ENCODE data around the gene NLRP13. TPM values are rescaled to one million over a fixed set of nuclear protein-coding genes. Genes with fewer than 3 reads are reported as not detected.
"Not testable (repeated sequence)": the region's sequence is repeated elsewhere in the genome, so short reads cannot be mapped to it uniquely, and the experiment has no call there.

NLRP13 gene, protein sequence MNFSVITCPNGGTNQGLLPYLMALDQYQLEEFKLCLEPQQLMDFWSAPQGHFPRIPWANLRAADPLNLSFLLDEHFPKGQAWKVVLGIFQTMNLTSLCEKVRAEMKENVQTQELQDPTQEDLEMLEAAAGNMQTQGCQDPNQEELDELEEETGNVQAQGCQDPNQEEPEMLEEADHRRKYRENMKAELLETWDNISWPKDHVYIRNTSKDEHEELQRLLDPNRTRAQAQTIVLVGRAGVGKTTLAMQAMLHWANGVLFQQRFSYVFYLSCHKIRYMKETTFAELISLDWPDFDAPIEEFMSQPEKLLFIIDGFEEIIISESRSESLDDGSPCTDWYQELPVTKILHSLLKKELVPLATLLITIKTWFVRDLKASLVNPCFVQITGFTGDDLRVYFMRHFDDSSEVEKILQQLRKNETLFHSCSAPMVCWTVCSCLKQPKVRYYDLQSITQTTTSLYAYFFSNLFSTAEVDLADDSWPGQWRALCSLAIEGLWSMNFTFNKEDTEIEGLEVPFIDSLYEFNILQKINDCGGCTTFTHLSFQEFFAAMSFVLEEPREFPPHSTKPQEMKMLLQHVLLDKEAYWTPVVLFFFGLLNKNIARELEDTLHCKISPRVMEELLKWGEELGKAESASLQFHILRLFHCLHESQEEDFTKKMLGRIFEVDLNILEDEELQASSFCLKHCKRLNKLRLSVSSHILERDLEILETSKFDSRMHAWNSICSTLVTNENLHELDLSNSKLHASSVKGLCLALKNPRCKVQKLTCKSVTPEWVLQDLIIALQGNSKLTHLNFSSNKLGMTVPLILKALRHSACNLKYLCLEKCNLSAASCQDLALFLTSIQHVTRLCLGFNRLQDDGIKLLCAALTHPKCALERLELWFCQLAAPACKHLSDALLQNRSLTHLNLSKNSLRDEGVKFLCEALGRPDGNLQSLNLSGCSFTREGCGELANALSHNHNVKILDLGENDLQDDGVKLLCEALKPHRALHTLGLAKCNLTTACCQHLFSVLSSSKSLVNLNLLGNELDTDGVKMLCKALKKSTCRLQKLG
- not detected in 2 replicates for total RNA-seq (2014; rRNA removed; shearing (Covaris generic))

DNA sequence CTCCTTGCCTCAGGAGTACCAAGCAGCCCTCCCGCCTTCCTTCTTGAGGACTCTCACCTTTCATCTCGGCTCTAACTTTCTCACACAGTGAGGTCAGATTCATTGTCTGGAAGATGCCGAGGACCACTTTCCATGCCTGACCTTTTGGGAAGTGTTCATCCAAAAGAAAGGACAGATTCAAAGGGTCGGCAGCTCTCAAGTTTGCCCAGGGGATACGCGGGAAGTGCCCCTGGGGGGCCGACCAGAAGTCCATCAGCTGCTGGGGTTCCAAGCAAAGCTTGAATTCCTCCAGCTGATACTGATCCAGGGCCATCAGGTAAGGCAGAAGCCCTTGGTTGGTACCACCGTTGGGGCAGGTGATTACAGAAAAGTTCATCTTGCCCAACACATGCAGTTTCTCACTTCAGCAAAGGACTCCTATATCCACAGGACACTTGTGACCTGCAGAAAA, at the start of gene NLRP13:
NLRP13 (minus strand) TSS at position 401 of the 451 bp plus-strand sequence; CDS start at position 376, 25 bp downstream.
- no peak for DNase-seq (ENCODE audit: low read depth)

DNA sequence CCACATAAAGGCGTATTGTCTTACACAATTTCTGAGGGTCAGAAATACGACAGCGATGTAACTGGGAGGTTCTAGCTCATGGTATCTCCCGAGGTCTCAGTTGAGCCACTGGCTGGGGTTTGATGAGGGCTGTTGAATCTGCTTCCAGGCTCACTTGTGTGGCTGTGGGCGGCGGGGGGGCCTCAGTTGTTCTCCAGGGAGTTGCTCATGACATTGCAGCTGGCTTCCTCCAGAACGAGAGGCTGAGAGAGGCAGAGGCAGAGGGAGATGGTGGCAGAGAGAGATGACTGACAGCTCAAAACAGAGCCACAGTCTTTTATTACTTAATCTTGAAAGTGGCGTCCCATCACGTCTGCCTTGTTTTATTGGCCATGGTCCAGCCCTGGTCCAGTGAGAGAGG, 48.3 kb upstream of the NLRP13 start:
- no peak for DNase-seq (ENCODE audit: low read depth)

DNA sequence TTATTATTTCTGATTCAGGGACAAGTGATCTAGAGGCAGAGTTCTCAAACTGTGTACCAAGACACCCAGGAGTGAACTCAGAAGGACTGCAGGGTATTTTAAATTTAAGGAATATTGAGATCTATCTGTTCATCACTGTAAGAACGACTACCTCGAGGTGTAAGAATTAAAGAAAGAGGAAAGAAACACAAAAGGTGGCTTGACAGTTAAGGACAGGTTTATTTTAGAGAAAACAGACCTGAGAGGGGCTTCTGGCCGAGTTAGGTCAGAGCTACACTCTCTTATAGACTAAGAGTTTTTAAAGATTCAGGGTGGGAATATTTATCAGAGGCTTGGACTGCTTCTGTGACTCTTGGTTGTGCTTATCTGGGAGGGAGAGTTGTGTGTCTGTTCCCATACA, 41.8 kb upstream of the NLRP13 start:
- DNase-seq (ENCODE audit: low read depth): no peak

DNA sequence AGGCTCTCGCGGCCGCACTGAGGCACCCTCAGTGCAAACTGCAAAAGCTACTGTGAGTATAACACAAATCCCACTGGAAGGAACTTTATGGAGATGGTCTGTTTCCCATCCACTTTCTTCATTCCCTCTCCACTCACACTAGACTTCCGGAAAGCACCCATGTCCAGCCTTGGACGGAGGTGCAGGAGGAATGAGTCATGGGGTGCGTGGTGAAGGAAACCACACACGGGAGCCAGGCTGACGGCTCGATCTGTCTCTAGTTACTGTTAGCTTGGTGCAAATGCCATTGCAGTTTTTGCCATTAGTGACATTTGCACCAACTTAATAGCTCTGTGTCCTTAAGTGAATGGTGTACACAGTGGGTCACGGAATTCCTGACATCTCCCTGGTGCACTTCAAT, 30.1 kb upstream of the NLRP13 start:
- DNase-seq (ENCODE audit: low read depth): peak; percentile 86

DNA sequence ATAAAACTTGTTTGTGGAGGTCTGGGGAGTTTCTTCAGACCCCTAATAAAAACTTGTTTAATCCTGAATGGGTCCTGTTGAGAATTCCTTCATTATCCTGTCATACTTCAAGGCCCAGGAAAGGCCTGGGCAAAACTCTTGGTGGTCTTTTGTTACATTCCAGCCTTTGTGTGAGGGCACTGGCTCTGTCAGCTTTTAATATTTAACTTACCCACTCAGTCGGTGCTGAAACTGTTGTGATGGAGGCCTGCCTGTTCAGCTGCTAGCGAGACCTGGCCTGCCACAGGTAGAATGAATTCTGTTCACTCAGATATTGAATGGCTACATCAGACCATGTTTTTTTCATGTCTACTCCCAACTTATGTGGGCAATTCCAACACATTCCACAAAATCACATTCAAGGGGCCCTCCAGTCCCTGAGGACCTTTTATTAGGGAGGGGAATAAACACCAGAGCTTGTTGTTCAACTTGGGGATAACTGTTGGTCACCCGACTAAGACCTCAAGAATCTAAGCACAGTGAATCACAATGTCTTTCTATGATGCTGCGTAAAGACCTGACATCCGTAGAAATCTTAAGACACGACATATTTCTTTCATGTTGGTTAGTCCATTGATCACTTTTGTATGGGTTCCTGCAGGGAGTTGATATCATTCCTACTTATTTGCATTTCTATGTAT, 28.0 kb upstream of the NLRP13 start:
- no peak for DNase-seq (ENCODE audit: low read depth)

DNA sequence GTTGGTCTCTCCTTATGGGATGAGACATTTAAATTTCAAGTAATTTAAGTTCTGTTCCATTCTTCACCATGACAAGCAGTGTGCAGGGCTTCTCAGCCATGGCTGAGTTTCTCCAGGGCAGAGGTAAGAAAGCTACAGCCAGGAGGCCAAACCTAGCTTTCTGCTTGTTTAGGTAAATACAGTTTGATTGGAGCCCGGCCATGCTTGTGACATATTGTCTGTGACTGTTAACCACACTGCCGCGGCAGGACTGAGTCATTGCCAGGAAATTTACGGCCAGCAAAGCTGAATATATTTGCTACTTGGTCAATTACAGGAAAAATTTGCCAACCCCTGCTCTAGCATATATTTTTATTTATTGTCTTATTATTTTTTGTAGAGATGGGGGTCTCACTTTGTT, 26.2 kb upstream of the NLRP13 start:
- peak; percentile 94 for DNase-seq (ENCODE audit: low read depth)

DNA sequence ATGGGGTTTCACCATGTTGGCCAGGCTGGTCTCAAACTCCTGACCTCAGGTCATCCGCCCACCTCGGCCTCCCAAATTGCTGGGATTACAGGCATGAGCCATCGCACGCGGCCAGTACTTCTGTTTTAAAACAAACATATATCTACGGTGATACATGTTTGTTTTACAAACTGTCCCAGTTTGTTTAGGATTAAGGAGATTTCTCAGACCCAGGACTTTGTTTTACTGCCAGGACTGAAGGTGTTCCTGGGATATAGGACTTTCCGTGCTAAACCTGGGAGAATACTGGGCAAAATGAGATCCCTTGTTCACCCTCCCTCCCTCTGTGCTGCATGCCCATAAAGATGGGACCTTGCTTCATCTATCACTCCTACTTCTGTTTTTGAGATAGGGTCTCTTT, 24.3 kb upstream of the NLRP13 start:
- DNase-seq (ENCODE audit: low read depth): no peak

DNA sequence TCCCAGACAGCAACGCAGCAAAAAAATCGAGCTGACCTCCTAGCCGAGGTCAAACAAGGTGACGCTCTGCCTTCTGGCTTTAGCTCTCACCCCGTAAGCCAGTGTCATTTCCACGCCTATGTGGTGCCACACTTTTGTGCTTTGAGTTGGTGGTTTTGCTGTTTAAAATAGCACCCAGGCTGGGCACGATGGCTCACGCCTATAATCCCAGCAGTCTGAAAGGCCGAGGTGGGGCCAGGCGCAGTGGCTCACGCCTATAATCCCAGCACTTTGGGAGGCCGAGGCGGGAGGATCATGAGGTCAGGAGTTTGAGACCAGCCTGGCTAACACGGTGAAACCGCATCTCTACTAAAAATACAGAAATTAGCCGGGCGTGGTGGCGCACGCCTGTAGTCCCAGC, 18.4 kb upstream of the NLRP13 start:
- DNase-seq (ENCODE audit: low read depth): not testable (repeated sequence)

DNA sequence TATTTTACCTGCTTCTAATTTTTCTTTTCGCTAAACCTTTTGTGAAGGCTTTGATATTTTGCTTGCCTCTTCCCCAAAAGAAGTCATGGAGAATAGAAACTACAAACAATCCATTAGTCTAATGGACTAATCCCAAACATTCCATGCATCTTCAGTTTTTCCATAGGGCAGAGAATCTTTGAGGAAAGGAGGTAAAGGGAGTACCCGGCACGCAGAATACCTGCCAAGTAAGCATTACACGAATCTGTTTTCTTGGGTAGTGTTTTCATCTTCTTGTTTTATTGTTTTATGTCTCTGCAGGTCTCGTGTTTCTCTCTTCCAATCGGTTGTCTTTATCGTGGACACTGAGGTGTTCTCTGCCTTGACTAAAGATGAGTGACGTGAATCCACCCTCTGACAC, 15.4 kb upstream of the NLRP13 start, which contains the start of gene NLRP8:
NLRP8 (plus strand) TSS at position 301 of the 400 bp plus-strand sequence.
- no peak for DNase-seq (ENCODE audit: low read depth)

DNA sequence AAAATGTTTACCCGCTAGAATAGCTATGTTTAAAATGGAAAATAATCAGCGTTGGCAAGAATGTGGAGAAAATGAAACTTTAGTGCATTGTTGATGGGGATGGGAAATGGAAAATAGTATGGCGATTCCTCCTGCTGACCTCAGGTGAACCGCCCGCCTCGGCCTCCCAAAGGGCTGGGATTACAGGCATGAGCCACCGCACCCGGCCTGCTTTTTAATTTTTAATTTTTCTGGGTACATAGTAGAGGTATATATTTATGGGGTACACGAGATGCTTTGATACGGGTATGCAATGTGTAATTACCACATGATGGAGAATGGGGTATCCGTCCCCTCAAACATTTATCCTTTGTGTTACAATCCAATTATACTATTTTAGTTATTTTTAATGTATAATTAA, 8.2 kb upstream of the NLRP13 start:
- DNase-seq (ENCODE audit: low read depth): no peak

DNA sequence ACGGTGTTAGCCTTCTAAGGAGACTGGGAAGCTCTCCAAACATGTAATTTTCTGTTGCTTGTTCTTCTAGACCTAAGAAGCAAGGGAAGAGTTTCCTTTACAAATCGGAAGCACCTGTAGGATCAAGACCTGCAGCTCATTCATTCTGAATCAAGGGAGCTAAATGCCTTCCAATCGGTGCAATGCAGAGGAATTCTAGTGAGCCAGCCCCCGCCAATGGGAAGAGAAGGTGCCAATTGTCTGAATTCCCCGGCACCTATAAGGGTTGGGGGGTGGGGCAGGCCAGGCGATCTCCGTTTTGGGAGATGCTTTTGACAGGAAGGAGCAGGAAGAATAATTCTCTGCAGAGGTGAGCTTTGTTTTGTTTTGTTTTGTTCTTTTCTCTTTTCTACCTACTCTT, 7.1 kb upstream of the NLRP13 start:
- peak; percentile 33 for DNase-seq (ENCODE audit: low read depth)

DNA sequence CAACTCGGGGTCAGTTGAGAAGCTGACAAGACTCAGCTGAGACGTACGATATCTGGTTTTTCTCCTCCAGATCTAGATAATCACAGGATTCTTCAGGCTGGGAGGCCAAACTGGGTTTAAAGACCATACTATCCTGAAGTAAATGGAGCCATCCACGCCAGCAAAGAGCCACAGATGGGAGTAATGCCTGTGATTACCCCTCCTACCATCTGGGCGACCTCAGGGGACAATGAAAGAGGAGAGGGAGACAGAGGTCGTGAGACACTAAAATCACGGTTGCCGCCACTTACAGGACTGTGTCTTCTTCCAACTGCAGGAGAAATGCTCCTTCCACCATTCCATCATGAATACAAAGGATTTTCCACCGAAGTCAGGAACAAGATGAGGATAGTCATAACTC, 3.1 kb upstream of the NLRP13 start:
- DNase-seq (ENCODE audit: low read depth): no peak

DNA sequence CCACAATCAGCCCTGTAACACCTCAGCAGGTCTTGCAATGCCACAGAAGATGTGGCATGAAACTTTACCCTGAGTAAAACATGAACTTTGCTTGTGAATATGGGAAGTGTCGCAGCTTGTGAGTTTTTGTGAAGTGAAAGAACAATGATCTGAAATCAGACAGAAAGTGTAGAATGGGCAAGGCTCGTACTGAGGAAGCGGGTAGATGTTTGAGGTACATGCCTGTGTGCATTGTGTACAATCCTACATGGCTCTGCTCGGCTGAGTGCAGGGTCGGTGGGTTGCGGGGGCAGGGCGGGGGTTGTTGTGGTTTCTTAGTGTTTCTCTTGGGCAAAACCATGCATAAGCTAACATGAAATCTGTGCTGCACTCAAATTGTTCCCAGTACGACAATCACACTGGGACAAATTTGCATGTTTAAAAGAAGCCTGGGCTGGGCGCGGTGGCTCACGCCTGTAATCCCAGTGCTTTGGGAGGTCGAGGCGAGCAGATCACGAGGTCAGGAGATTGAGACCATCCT, 1.1 kb downstream of the NLRP13 start:
- no peak for DNase-seq (ENCODE audit: low read depth)

DNA sequence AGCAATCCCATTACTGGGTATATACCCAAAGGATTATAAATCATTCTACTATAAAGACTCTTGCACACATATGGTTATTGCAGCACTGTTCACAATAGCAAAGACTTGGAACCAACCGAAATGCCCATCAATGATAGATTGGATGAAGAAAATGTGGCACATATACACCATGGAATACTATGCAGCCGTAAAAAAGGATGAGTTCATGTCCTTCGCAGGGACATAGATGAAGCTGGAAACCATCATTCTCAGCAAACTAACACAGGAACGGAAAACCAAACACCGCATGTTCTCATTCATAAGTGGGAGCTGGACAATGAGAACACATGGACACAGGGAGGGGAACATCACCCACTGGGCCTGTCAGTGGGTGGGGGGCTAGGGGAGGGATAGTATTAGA, 2.9 kb downstream of the NLRP13 start:
- not testable (repeated sequence) for DNase-seq (ENCODE audit: low read depth)

DNA sequence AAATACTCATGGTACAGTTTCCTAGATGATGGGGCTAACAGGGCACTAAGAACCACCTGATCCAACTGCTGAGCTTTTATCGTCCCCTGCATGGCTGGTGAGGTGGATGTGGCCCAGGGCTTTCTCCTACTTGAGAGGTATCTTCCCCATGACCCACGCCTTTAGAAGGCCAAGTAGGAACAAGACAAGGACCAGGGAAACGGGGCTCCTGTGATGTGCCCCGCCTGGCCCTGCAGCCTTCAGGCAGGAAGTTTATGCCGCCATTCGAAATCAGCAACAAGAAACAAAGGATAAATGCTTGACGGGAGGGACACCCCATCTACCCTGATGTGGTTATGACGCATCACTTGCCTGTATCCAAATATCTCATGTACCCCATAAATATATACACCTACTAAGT, 4.1 kb downstream of the NLRP13 start:
- no peak for DNase-seq (ENCODE audit: low read depth)

DNA sequence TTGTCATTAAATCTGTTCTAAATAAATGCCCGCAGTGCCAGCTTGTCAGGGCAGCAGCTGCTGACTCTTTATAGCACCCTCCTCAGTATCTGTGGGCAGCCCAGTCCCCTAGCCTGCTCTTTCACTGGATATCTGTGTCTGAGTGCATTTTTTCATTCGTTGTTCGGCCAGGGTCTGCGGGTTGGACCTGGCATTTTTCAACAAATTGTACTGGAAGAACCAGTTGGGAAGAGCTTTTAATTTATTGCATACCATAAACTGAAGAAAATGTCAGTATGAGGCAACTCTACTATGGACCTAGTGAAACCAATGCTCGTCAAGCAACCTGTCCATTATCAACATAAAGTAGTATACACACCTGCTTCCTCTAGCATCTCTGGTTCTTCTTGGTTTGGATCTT, 8.6 kb downstream of the NLRP13 start:
- DNase-seq (ENCODE audit: low read depth): no peak

DNA sequence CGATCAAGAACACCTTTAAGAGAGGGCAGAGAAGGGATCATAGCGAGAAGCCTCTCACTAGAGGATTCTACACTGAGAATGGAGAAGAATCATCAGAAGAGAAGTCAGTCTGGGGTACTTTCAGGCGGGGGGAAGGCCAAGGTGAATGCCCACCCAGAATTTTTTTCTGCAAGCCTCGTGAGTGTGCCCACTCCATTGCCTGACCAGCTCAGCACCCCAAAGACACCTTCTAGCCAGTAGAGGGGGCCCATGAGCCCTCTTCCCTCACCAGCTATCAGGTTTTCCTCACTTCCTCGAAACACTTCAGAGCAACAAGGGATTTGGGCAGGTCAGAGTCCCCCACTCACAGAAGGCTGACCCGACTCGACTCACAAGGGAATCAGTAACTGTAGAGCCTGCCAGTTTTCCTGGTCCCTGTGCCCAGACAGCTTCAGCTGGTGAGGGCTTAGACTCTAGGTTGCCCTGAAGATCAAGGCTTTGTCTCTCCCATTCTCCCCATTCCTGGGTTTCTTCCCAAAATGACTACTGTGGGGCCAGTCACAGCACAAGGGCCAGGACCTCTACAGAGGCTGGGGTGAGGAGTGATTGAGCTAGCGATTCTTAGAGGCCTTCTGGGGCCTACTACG, 18.4 kb downstream of the NLRP13 start:
- DNase-seq (ENCODE audit: low read depth): peak; percentile 53

DNA sequence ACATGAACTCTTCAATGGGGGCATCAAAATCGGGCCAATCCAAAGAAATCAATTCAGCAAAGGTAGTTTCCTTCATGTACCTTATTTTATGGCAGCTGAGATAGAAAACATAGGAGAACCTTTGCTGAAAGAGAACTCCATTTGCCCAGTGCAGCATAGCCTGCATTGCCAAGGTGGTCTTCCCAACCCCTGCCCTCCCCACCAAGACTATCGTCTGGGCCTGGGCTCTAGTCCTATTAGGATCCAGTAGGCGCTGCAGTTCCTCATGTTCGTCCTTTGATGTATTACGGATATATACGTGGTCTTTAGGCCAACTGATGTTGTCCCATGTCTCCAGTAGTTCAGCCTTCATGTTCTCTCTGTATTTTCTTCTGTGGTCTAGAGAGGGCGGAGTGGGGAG, 19.2 kb downstream of the NLRP13 start:
- no peak for DNase-seq (ENCODE audit: low read depth)

DNA sequence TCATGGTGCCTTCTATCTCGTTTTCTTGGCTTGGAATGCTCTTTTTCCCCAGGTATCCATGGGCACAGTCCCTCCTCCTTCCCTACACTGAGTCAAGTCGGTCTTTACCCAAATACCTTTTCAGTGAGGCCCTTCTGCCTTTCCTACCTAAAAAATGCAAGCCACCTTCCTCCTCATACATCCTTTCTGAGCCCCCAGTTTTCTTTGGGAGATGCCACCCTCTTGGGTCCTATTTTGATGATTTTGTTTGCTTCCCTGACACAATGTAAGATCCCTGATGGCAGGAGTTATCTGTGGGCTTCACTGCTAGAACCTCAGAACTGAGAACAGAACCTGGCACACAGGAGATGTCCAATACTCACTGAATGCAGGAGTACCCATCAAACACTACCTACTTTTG, 22.3 kb downstream of the NLRP13 start:
- DNase-seq (ENCODE audit: low read depth): no peak

DNA sequence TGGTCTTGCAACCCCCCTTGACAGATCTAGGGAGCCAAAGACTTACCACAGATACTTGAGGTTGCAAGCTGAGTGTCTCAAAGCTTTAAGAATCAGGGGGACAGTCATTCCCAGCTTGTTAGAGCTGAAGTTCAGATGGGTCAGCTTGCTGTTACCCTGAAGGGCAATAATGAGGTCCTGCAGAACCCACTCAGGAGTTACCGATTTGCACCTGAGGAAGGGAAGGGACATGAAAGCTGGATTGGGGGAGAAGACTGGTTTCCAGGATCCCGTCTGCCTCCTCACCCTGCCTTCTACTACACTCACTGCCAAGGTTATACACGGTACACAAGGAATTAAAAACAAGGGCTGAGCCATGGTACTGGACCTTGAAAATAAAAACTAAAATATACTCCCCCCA, 24.4 kb downstream of the NLRP13 start:
- no peak for DNase-seq (ENCODE audit: low read depth)

DNA sequence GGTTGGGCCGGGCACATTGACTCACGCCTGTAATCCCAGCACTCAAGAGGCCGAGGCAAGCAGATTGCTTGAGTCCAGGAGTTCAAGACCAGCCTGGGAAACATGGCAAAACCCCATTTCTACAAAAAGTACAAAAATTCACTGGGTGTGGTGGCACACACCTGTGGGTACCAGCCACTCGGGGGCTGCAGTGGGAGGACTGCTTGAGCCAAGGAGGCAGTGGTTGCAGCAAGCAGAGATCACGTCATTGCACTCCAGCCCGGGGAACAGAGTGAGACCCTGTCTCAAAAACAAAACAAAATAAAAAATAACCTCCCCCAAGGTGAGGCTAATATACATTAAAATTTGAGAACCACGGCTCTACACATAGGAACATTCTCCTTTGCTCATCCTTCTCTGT, 24.9 kb downstream of the NLRP13 start:
- DNase-seq (ENCODE audit: low read depth): no peak
